CD4-positive, CD25-positive, alpha-beta regulatory T cell (primary cell): Measurements from ENCODE around the gene HOXD11. TPM values are rescaled to one million over a fixed set of nuclear protein-coding genes. Genes with fewer than 3 reads are reported as not detected.

Experiments
- ATAC-seq, 2 donors: fragments of 150-1000 bp; cut with Tn5 transposase; one replicate each; pipeline ENCODE4 v1.10.0; 2021; ENCODE audit warnings: low read depth in 2 of 2, moderate number of reproducible peaks in 2 of 2, moderate library complexity in 1 of 2
- DNase-seq, 3 donors: peaks; one replicate each; pipeline versions ENCODE4 v3.0.0 to v3.0.0-alpha.2; 2012 to 2022; ENCODE audit warnings: mixed read lengths in 1 of 3
- H3K27ac ChIP-seq: one replicate; pipeline ENCODE4 v1.7.0; 2013; ENCODE audit warnings: mild to moderate bottlenecking, low read length; ENCODE audit not compliant: insufficient read depth, poor library complexity, severe bottlenecking
- H3K27me3 ChIP-seq: one replicate; pipeline ENCODE4 v1.7.0; 2013; ENCODE audit warnings: low read length; ENCODE audit not compliant: control insufficient read depth, insufficient read depth
- H3K36me3 ChIP-seq: one replicate; pipeline ENCODE4 v1.7.0; 2013; ENCODE audit warnings: mild to moderate bottlenecking, low read length, moderate library complexity; ENCODE audit not compliant: control insufficient read depth, insufficient read depth
- H3K4me1 ChIP-seq: 2 replicates; pipeline ENCODE4 v1.7.0; 2013; ENCODE audit warnings: mild to moderate bottlenecking, low read length; ENCODE audit not compliant: insufficient read depth, control insufficient read depth, poor library complexity, severe bottlenecking
- H3K4me3 ChIP-seq: one replicate; pipeline ENCODE4 v1.7.0; 2013; ENCODE audit warnings: low read depth, mild to moderate bottlenecking, low read length, moderate library complexity
- H3K9me3 ChIP-seq, 2 experiments: 1 replicate in 1 of 2; 2 replicates in 1 of 2; pipeline ENCODE4 v1.7.0; 2013; ENCODE audit warnings: low read length in 2 of 2, mild to moderate bottlenecking in 1 of 2, moderate library complexity in 1 of 2; ENCODE audit not compliant: control insufficient read depth in 2 of 2
- H3K27ac Mint-ChIP-seq, 3 donors: one replicate each; pipeline ENCODE4 v1.8.0; 2020 to 2022; ENCODE audit warnings: mild to moderate bottlenecking in 3 of 3, mixed read lengths in 3 of 3, moderate library complexity in 2 of 3
- H3K27me3 Mint-ChIP-seq: one replicate; pipeline ENCODE4 v1.8.0; 2022; ENCODE audit warnings: mild to moderate bottlenecking, mixed read lengths
- H3K36me3 Mint-ChIP-seq: one replicate; pipeline ENCODE4 v1.8.0; 2020; ENCODE audit warnings: mixed read lengths
- H3K4me1 Mint-ChIP-seq, 4 donors: one replicate each; pipeline ENCODE4 v1.8.0; 2020 to 2022; ENCODE audit warnings: mixed read lengths in 4 of 4, mild to moderate bottlenecking in 1 of 4
- H3K4me3 Mint-ChIP-seq, 4 donors: one replicate each; pipeline ENCODE4 v1.8.0; 2020 to 2022; ENCODE audit warnings: mild to moderate bottlenecking in 4 of 4, mixed read lengths in 4 of 4, moderate library complexity in 3 of 4
- H3K9me3 Mint-ChIP-seq, 7 donors: one replicate each; pipeline ENCODE4 v1.8.0; 2020 to 2022; ENCODE audit warnings: mixed read lengths in 7 of 7, mild to moderate bottlenecking in 3 of 7, moderate library complexity in 2 of 7
- polyA plus RNA-seq, 4 donors: library from polyadenylated mRNA; unstranded; fragments of 300-500 nt; fragmentation: Illumina TruSeq; gene quantifications; one replicate each; pipeline ENCODE4 v1.2.3, GENCODE V29; 2021
- total RNA-seq: library from RNA; stranded (reverse); gene quantifications from one replicate; pipeline ENCODE4 v1.2.3, GENCODE V29; 2022

Gene HOXD11
- total and polyA plus RNA-seq, 5 donors from 2014 or later: not detected

DNA sequence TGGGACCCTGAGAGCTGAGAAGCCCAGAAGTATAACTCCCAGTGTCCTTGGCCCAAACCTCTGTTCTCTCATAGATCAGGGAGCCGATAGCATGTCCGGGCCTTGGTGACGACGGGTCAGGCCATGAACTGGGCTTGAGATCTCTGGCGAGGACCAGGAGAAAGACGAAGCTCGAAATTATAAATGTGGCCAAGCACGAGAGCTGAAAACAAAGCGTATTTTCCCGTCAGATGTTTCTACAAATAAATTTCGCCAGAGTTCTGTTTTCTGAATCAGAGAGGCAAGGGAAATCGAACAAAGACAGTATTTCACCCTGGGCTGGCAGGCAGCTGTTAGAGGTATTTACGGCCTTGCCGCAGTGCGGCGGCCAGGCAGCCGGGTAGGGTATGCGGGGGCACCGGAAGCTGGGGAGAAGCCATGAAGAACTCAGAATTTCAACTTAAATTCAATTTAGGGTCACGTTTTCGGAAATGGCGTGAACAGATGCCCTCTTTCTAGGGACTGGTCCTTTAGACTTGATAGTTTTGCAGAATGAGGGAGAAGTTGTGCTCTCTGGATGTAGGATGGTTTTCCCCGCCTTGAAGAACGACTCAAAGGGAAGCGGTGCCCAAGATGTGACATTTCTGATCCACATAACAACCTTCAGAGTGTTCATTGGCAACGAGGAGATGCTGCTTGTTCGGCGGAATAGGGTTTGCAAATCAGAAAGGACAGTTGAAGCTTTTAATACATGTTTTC, 32.0 kb downstream of the HOXD11 start:
- DNase-seq (no peak), ATAC-seq (no peak)
- H3K27me3 Mint-ChIP-seq: peaks cover 88% of the 10 kb centered on the region
- H3K27ac ChIP-seq: no peak overlapping the region
- peaks cover 6 to 15% of the 10 kb centered on the region in 2 experiments for H3K9me3 ChIP-seq
- peaks cover 65% of the 10 kb centered on the region for H3K27me3 ChIP-seq
- no peak overlapping the region for H3K4me3 ChIP-seq
- H3K4me1 ChIP-seq: peaks cover 28% of the 10 kb centered on the region
- peaks cover 4% of the 10 kb centered on the region for H3K36me3 Mint-ChIP-seq
- H3K4me3 Mint-ChIP-seq: peak overlapping the region in 3 of 4 donors; percentile 44 to 52 (median 50)
- H3K4me1 Mint-ChIP-seq: peaks cover 0 to 37% (median 20%) of the 10 kb centered on the region in 4 donors
- H3K36me3 ChIP-seq: no peaks in the 10 kb centered on the region
- peak overlapping the region in 1 of 3 donors; percentile 60 for H3K27ac Mint-ChIP-seq
- peaks cover 0 to 27% (median 5%) of the 10 kb centered on the region in 7 donors for H3K9me3 Mint-ChIP-seq

DNA sequence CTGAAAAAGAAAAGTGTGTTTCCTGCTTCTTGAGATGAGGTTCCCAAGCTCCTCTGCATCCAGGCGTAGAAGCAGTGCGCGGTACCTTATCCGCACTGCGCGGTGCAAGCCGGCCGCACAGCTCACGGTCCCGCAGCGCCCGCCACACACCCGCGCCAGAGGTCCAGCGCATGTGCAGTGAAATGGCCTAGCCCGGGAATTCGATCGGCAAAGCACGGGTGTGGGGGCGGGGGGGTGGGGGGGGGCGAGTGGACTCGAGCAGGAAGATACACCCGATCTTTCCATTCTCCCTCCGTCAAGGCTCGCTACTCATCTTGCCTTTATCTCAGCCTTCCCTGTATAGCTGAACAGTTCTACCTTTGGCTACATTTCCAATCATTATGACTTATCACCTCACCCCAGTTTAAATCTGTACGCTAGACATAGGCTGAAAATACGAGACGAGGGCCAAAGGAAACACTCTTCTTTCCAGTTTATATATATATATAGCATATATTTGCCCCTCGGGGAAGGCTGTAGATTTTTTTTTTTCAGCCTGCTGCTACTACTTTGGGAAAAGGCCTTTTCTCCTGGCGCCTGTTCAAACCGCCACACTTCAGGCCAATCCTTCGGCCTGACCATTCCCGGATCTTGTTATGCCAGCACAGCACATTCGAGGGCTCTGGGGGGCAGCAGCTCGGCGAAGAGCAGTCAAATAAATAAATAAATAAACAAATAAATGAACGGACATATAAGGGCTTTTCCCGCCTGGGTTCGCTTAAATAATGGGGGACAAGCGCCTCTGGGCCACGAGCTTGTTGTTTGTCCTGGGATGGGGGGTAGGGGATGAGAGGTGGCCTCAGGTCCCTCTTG, 32.8 kb downstream of the HOXD11 start:
- peak overlapping the region in 3 of 4 donors; percentile 43 to 50 (median 45) for H3K4me3 Mint-ChIP-seq
- H3K4me1 Mint-ChIP-seq: peaks cover 0 to 37% (median 20%) of the 10 kb centered on the region in 4 donors
- Histone ChIP-seq H3K27ac (no peak overlapping the region), H3K4me1 (peaks cover 28% of the 10 kb centered on the region), H3K4me3 (no peak overlapping the region), H3K9me3 (peaks cover 4 to 14% of the 10 kb centered on the region in 2 experiments), H3K36me3 (no peaks in the 10 kb centered on the region), H3K27me3 (peaks cover 60% of the 10 kb centered on the region)
- H3K36me3 Mint-ChIP-seq: peaks cover 4% of the 10 kb centered on the region
- peaks cover 88% of the 10 kb centered on the region for H3K27me3 Mint-ChIP-seq
- peaks cover 0 to 27% (median 5%) of the 10 kb centered on the region in 7 donors for H3K9me3 Mint-ChIP-seq
- DNase-seq: no peak
- no peak overlapping the region for H3K27ac Mint-ChIP-seq
- ATAC-seq: no peak

DNA sequence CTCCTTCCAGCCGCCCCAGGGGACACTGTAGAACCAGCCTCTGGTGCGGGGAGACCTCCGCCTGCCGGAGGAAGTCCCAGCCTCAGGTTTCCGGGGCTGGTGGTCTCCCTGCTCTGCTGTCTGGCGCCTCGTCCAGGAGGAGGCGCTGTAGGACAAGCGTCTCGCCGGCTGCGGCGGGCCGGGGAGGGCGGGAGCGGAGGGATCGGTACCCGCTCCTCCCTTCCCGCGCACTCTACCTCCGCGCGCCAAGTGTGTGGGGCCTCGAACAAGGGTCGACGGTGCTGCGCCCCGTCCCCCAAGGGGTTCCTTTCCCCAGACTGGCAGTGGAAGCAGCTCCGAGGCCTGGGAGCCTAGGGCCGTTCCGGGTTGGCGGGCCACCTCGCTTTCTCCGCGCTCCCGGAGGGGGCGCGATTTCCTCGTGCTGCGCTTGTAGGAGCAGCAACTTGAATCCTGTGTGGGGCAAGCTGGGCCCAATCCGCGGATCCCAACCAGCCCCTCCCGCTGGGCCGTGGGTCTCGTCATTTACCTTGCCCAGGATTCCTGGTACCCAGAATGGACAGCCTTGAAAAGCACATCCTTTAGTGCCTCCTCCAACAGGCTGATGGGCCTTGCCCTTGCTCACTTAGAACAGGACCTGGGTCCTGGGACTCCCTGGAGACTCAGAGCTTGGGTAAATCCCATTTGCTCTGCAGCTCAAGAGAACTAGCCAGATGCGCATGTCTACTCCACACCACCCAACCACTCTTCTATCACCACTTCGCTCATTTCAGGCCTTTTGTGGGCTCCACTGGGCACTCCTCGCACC, 33.6 kb downstream of the HOXD11 start:
- Mint-ChIP-seq H3K36me3 (peaks cover 4% of the 10 kb centered on the region), H3K4me1 (peaks cover 0 to 32% (median 17%) of the 10 kb centered on the region in 4 donors), H3K27me3 (peaks cover 88% of the 10 kb centered on the region), H3K9me3 (peaks cover 0 to 19% (median 5%) of the 10 kb centered on the region in 7 donors), H3K4me3 (peak overlapping the region in 3 of 4 donors; percentile 36 to 46 (median 38)), H3K27ac (peak overlapping the region in 2 of 3 donors; percentile 51 to 94)
- Histone ChIP-seq H3K4me3 (no peak overlapping the region), H3K4me1 (peaks cover 26% of the 10 kb centered on the region), H3K27ac (no peak overlapping the region), H3K27me3 (peaks cover 60% of the 10 kb centered on the region), H3K9me3 (peaks cover 4 to 10% of the 10 kb centered on the region in 2 experiments), H3K36me3 (no peaks in the 10 kb centered on the region)
- ATAC-seq (peak; percentile 42 to 64), DNase-seq (peak; percentile 30 to 71 (median 50))

DNA sequence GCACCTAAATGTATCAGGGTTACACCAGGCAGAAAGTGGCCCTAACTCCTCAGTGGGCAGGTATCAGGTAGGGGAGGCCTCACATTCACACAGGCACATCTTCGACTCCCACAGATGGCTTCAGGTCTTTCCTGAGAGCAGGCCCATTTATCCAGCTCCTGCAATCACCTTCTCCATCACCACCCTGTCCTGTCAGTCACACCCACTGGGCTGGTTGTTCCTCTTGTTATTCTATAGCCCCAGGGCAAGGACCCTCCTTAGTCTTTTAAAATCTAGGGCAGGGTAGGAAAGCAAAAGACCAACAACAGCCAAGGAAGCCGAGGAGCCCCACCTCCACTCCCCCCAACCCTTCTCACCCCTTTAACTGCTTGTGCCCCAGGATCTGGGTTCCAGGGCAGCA, 35.2 kb downstream of the HOXD11 start:
- DNase-seq (no peak), ATAC-seq (no peak)
- Mint-ChIP-seq H3K9me3 (peaks cover 0 to 18% (median 5%) of the 10 kb centered on the region in 7 donors), H3K4me3 (no peak overlapping the region), H3K36me3 (peaks cover 4% of the 10 kb centered on the region), H3K27ac (no peak overlapping the region), H3K4me1 (peaks cover 0 to 21% (median 14%) of the 10 kb centered on the region in 4 donors), H3K27me3 (peaks cover 91% of the 10 kb centered on the region)
- Histone ChIP-seq H3K27me3 (peaks cover 66% of the 10 kb centered on the region), H3K27ac (no peak overlapping the region), H3K4me1 (peaks cover 12% of the 10 kb centered on the region), H3K4me3 (no peak overlapping the region), H3K36me3 (no peaks in the 10 kb centered on the region), H3K9me3 (peaks cover 4 to 8% of the 10 kb centered on the region in 2 experiments)

DNA sequence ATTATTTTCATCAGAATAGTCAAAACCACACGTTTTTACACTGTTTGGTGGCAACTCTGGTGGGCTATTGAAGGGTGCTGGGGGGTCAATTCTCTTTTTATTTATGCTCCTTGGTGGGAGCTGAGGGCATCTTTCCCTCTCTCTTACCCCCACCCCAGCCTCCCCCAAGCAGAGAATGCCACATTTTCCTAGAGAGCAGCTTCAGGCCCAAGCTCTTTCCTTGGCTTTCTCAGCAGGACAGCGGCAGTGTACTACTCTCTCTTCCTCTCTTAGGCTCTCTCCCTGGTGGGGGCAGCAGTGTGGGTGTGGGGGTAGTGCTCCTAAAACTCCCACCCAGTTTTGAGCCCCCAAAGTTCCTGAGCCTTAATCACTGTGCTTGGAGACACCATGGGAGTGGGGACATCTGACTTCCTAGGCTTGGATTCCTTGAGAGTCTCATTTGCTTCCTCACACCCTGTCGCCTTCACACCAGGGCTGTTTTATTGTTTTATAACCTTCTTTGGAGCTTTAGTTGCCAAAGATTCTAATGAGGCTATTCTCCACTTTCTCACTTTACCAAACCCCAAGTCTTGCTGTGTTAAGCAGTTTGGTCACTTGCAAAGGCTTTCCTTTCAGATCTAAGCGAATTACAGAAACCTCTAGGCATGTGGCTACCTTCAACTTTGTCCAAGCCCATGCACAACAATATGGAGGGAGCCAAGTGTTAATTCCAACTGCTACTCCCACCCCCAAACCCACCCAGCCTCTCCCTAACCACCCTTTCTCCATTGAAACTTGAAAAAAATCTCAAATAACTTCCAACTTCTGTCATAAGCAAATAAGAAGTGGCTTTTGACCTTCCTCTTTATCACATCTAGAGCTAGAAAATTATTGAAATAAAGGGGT, 38.2 kb downstream of the HOXD11 start:
- Histone ChIP-seq H3K4me1 (peaks cover 8% of the 10 kb centered on the region), H3K9me3 (peaks cover 0 to under 1% of the 10 kb centered on the region in 2 experiments), H3K27me3 (peaks cover 51% of the 10 kb centered on the region), H3K27ac (no peak overlapping the region), H3K36me3 (no peaks in the 10 kb centered on the region), H3K4me3 (no peak overlapping the region)
- no peak for ATAC-seq
- peaks cover 0 to 9% (median 0%) of the 10 kb centered on the region in 7 donors for H3K9me3 Mint-ChIP-seq
- no peak overlapping the region for H3K27ac Mint-ChIP-seq
- H3K4me3 Mint-ChIP-seq: no peak overlapping the region
- no peaks in the 10 kb centered on the region for H3K36me3 Mint-ChIP-seq
- H3K27me3 Mint-ChIP-seq: peaks cover 88% of the 10 kb centered on the region
- peaks cover 0 to 14% (median 3%) of the 10 kb centered on the region in 4 donors for H3K4me1 Mint-ChIP-seq
- DNase-seq: no peak

DNA sequence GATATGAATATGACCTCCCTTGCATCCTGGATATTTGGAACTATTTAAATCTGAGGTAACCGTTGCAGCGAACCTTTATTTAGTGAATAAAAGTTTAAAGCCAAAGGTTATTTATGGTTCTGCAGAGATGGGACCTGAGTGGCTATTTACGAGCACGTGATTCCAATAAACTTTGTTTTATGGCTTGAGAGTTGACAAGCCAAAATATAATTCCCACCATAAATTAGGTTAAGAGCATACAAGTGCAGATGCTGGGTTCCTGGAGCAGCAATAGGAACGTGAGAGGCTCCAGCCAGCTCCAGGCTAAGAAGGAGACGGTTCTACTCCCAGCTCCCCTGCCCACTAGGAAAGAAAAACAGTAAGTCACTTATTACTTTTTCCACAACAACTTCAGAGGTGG, 39.0 kb downstream of the HOXD11 start:
- H3K36me3 ChIP-seq: no peaks in the 10 kb centered on the region
- H3K4me3 ChIP-seq: no peak overlapping the region
- peaks cover 0 to 4% of the 10 kb centered on the region in 2 experiments for H3K9me3 ChIP-seq
- H3K27ac Mint-ChIP-seq: no peak overlapping the region
- H3K27ac ChIP-seq: no peak overlapping the region
- H3K27me3 ChIP-seq: peaks cover 48% of the 10 kb centered on the region
- no peaks in the 10 kb centered on the region for H3K36me3 Mint-ChIP-seq
- H3K4me1 ChIP-seq: peaks cover under 1% of the 10 kb centered on the region
- DNase-seq (no peak), ATAC-seq (no peak)
- H3K4me1 Mint-ChIP-seq: peaks cover 0 to 13% (median 2%) of the 10 kb centered on the region in 4 donors
- peaks cover 90% of the 10 kb centered on the region for H3K27me3 Mint-ChIP-seq
- no peak overlapping the region for H3K4me3 Mint-ChIP-seq
- peaks cover 0 to 9% (median 0%) of the 10 kb centered on the region in 7 donors for H3K9me3 Mint-ChIP-seq
